Measurements from ENCODE around the gene ZNF580. TPM values are rescaled to one million over a fixed set of nuclear protein-coding genes. Genes with fewer than 3 reads are reported as not detected.

ZNF580 gene
- total RNA-seq, 1 donor from 2014 or later, result 11.8 TPM

DNA sequence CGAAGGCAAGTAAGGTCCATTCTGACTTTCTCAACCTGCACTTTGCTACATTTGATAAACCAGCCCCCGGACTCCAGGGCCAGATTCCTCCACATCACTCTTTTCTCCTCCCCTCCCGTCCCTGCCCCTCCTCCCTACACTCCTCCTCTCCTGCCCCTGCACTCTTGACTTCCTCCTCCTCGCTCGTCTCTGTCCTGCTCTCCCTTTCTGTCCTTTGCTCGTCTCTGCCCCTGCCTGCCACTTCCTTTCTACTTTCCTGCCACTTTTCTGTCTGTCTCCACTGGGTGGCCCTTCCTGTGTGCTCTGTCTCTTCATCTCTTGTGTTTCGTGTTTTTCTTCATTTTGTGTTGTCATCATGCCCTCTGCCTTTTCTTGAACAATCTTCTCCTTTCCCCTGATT is 21.0 kb downstream of the ZNF580 start:
- H3K36me3 ChIP-seq, result peaks cover 74% of the 10 kb centered on the region

GRCh38 chr19:55663846-55664536 is 23.2 kb downstream of the ZNF580 start:
- intact Hi-C loops (cut with micrococcal nuclease), result no loop called here
- Histone ChIP-seq H3K27me3 (ENCODE audit: low read depth) (no peaks in the 10 kb centered on the region), H3K9me3 (replicated peaks) (no peaks in the 10 kb centered on the region), H3K27ac (replicated peaks) (no peak overlapping the region), H3K4me3 (no peak overlapping the region), H3K36me3 (peaks cover 92% of the 10 kb centered on the region), H3K4me1 (peaks cover 33% of the 10 kb centered on the region)
- no peak for DNase-seq
- TF ChIP-seq, protein P1, sequence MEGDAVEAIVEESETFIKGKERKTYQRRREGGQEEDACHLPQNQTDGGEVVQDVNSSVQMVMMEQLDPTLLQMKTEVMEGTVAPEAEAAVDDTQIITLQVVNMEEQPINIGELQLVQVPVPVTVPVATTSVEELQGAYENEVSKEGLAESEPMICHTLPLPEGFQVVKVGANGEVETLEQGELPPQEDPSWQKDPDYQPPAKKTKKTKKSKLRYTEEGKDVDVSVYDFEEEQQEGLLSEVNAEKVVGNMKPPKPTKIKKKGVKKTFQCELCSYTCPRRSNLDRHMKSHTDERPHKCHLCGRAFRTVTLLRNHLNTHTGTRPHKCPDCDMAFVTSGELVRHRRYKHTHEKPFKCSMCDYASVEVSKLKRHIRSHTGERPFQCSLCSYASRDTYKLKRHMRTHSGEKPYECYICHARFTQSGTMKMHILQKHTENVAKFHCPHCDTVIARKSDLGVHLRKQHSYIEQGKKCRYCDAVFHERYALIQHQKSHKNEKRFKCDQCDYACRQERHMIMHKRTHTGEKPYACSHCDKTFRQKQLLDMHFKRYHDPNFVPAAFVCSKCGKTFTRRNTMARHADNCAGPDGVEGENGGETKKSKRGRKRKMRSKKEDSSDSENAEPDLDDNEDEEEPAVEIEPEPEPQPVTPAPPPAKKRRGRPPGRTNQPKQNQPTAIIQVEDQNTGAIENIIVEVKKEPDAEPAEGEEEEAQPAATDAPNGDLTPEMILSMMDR (IDR thresholded peaks at IDR 0.05; ENCODE audit: borderline replicate concordance), result no peak

More for the DNA sequence above, 21.0 kb downstream of the ZNF580 start:
- no peak overlapping the region for H3K4me3 ChIP-seq
- no peak overlapping the region for H3K27ac ChIP-seq (replicated peaks)
- DNase-seq, result no peak
- H3K9me3 ChIP-seq (replicated peaks), result no peaks in the 10 kb centered on the region
- intact Hi-C loops (cut with micrococcal nuclease), result no loop called here
- H3K27me3 ChIP-seq (ENCODE audit: low read depth), result no peaks in the 10 kb centered on the region
- TF ChIP-seq, protein P1 (IDR thresholded peaks at IDR 0.05; ENCODE audit: borderline replicate concordance), result no peak
- H3K4me1 ChIP-seq, result peaks cover 40% of the 10 kb centered on the region

GRCh38 chr19:55666343-55667005 is 25.7 kb downstream of the ZNF580 start:
- no peak overlapping the region for H3K4me3 ChIP-seq
- TF ChIP-seq, protein P1 (IDR thresholded peaks at IDR 0.05; ENCODE audit: borderline replicate concordance), result no peak
- no peaks in the 10 kb centered on the region for H3K27me3 ChIP-seq (ENCODE audit: low read depth)
- H3K36me3 ChIP-seq, result peaks cover 90% of the 10 kb centered on the region
- no peak overlapping the region for H3K27ac ChIP-seq (replicated peaks)
- peaks cover 32% of the 10 kb centered on the region for H3K4me1 ChIP-seq
- DNase-seq, result no peak
- no peaks in the 10 kb centered on the region for H3K9me3 ChIP-seq (replicated peaks)
- intact Hi-C loops (cut with micrococcal nuclease), result no loop called here

- TF ChIP-seq, protein P1 (IDR thresholded peaks at IDR 0.05; ENCODE audit: borderline replicate concordance), result no peak
- Histone ChIP-seq H3K36me3 (peaks cover 85% of the 10 kb centered on the region), H3K4me1 (peaks cover 37% of the 10 kb centered on the region), H3K4me3 (no peak overlapping the region), H3K27me3 (ENCODE audit: low read depth) (no peaks in the 10 kb centered on the region), H3K27ac (replicated peaks) (no peak overlapping the region), H3K9me3 (replicated peaks) (no peaks in the 10 kb centered on the region)
- intact Hi-C loops (cut with micrococcal nuclease), result no loop called here
- DNase-seq, result no peak
Observed at GRCh38 chr19:55667006-55667381, 26.2 kb downstream of the ZNF580 start.

GRCh38 chr19:55667511-55667910 is 26.7 kb downstream of the ZNF580 start:
- TF ChIP-seq, protein P1 (IDR thresholded peaks at IDR 0.05; ENCODE audit: borderline replicate concordance), result no peak
- Histone ChIP-seq H3K27me3 (ENCODE audit: low read depth) (no peaks in the 10 kb centered on the region), H3K9me3 (replicated peaks) (no peaks in the 10 kb centered on the region), H3K4me3 (no peak overlapping the region), H3K36me3 (peaks cover 84% of the 10 kb centered on the region), H3K27ac (replicated peaks) (no peak overlapping the region), H3K4me1 (peaks cover 37% of the 10 kb centered on the region)
- no peak for DNase-seq
- intact Hi-C loops (cut with micrococcal nuclease), result no loop called here

Measured in left ventricle myocardium inferior (tissue), 1 donor.